GM12892 (cell line): ENCODE data around the gene MAPK8IP1.
A peak's percentile ranks its signal among the peaks of the same experiment; 100 is the strongest.
"Not testable (repeated sequence)": the region's sequence is repeated elsewhere in the genome, so short reads cannot be mapped to it uniquely, and the experiment has no call there.

Source experiments
- DNase-seq: peaks from one replicate; pipeline ENCODE4 v3.0.0; 2011; ENCODE audit not compliant: insufficient read length
- FAIRE-seq: peaks from 2 replicates; lab custom pipeline; 2011; peaks lifted over from hg19 to GRCh38; lab: Jason Lieb, UNC
- POLR2A ChIP-seq: IDR thresholded peaks from 2 replicates; pipeline ENCODE4 v1.6.1; 2011; ENCODE audit warnings: low read depth, low read length, control low read depth
- POLR2AphosphoS5 ChIP-seq: IDR thresholded peaks from 2 replicates; pipeline ENCODE4 v1.6.1; 2011; ENCODE audit warnings: low read depth, low read length, control low read depth
- TAF1 ChIP-seq: IDR thresholded peaks from 2 replicates; pipeline ENCODE4 v1.6.1; 2011; ENCODE audit warnings: low read depth, mild to moderate bottlenecking, control low read depth, low read length, borderline replicate concordance

Gene MAPK8IP1

GRCh38 chr11:45897556-45897955 is 12.1 kb downstream of the MAPK8IP1 start:
- DNase-seq (no peak), FAIRE-seq (no peak)
- TF ChIP-seq POLR2A: no peak
- TF ChIP-seq TAF1: no peak
- no peak for TF ChIP-seq POLR2AphosphoS5

DNA sequence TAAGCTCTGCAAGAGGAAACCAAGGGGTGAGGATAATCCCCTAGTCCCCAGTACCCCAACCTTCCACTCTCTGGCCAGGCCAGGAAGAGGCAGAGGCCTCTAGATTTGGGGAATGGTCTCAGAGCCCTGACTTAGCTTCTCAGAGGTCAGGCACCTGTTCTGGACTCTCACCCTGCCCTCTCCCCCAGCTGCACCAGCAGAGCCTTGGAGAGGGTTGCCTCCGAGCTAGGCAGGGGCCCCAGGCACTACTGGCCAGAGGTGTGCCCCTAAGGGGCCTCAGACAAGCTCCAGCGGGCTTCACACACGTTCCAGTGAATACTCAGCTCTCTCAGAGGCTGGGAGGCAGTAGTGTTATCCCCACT is 13.6 kb downstream of the MAPK8IP1 start:
- no peak for DNase-seq
- no peak for FAIRE-seq
- no peak for TF ChIP-seq TAF1
- TF ChIP-seq POLR2AphosphoS5: no peak
- TF ChIP-seq POLR2A: no peak

- peak; percentile 74 for DNase-seq
- FAIRE-seq: peak; percentile 62
- TF ChIP-seq POLR2A (no peak), TAF1 (no peak), POLR2AphosphoS5 (no peak)
Measured at GRCh38 chr11:45899448-45900174, 14.2 kb downstream of the MAPK8IP1 start.

DNA sequence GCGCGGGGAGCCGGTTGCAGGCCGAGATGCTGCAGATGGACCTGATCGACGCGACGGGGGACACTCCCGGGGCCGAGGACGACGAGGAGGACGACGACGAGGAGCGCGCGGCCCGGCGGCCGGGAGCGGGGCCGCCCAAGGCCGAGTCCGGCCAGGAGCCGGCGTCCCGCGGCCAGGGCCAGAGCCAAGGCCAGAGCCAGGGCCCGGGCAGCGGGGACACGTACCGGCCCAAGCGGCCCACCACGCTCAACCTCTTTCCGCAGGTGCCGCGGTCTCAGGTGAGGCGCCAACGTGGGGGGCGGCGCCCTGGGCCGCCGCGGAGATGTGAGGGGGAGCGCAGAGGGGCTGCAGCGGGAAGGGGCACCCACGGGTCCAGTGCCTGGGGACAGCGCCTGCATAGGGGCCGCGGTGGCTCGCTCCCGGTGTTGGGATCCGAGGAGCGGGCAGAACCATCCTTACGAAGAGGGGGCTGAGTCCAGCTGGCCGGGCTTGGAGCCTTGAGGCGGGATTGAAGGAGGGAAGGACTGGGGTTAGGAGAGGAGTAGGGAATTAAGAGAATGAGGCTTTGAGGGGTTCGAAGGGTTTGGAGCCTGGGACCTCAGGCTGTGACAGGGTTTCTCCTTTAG is 14.8 kb downstream of the MAPK8IP1 start:
- FAIRE-seq, DNase-seq: not testable (repeated sequence)

DNA sequence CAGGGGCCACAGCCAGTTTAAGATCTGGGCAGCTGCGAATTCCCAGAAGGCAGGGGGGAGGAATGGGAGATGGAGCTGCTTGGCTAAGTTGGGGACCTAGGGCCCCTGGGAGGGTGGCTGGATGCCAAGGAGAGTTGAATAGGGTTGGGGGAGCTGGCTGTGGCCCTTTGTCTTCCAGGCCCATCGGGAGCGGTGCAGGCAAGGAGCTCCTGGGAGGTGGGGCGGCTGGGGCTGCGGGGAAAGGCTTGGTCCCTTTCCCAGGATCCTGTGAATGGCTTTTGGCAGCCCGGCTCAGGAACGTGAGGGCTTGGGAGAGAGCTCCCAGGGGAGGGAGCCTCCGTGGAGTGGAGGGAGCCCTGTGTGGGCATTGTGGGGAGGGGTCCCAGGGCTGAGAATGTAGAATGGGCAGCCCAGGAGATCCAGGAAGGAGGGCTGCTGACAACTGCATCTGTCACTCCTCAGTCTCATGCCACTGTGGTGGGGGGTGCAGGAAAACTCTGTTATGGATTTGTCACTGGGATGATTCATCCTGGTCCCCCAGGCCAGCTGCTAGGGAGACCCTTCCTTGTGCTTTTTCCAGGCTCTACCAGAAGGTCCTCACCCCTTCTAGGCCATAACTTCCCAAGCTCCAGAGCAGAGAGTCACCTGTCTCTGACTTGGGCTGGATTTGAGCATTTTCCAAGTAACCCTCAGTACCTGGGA is 15.6 kb downstream of the MAPK8IP1 start:
- no peak for DNase-seq
- no peak for FAIRE-seq
- TF ChIP-seq POLR2AphosphoS5 (no peak), TAF1 (no peak), POLR2A (no peak)

DNA sequence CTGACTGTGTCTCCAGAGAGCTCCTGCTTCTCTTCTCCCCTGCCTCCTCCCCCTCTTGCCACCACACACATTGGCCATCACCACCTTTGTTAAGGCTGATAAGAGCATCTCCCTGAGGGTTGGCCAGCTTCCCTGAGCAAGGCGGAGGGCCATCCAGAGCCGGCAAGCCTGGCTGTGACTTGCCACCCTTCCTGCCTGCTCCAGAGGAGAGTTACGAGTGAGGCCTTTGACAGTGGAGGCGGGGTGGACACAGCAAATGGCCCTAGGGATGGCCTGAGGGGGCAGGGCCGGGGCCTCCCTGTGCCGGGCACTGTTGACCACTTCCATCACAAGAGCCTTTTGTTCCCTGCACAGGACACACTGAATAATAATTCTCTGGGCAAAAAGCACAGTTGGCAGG is 16.2 kb downstream of the MAPK8IP1 start:
- no peak for DNase-seq
- FAIRE-seq: no peak
- no peak for TF ChIP-seq POLR2AphosphoS5
- TF ChIP-seq POLR2A: no peak
- no peak for TF ChIP-seq TAF1

DNA sequence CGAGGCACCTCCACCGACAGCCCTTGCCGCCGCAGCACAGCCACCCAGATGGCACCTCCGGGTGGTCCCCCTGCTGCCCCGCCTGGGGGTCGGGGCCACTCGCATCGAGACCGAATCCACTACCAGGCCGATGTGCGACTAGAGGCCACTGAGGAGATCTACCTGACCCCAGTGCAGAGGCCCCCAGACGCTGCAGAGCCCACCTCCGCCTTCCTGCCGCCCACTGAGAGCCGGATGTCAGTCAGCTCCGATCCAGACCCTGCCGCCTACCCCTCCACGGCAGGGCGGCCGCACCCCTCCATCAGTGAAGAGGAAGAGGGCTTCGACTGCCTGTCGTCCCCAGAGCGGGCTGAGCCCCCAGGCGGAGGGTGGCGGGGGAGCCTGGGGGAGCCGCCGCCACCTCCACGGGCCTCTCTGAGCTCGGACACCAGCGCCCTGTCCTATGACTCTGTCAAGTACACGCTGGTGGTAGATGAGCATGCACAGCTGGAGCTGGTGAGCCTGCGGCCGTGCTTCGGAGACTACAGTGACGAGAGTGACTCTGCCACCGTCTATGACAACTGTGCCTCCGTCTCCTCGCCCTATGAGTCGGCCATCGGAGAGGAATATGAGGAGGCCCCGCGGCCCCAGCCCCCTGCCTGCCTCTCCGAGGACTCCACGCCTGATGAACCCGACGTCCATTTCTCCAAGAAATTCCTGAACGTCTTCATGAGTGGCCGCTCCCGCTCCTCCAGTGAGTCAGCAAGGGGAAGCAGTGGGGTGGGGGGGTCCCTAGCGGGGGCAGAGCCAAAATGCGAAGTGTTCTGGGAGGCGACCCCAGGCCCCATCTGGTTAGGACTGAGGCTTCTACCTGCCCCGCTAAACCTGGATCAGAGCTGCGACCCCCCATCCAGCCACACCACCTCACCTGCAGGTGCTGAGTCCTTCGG is 17.3 kb downstream of the MAPK8IP1 start:
- DNase-seq (no peak), FAIRE-seq (no peak)
- TF ChIP-seq POLR2A (no peak), TAF1 (no peak), POLR2AphosphoS5 (no peak)

- FAIRE-seq: no peak
Measured at GRCh38 chr11:45904309-45904915, 19.0 kb downstream of the MAPK8IP1 start.

DNA sequence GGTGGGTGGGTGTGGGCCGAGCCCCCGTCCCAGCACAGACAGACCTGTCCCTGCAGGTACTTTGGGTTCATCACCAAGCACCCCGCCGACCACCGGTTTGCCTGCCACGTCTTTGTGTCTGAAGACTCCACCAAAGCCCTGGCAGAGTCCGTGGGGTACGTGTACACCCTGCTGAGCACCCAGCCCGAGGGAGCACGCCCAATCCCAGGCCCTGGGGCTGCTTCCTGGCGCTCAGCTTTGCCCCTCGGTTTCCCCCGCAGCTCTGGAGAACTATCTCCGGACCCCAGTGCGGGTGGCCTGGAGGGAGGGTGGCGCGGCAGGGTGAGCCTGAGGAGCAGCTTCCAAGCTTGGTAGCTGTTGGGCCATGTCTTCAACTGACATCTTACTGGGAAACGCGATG is 19.6 kb downstream of the MAPK8IP1 start:
- no peak for DNase-seq
- FAIRE-seq: no peak
- TF ChIP-seq TAF1 (no peak), POLR2AphosphoS5 (no peak), POLR2A (no peak)

More at GRCh38 chr11:45904309-45904915, 19.0 kb downstream of the MAPK8IP1 start:
- TF ChIP-seq POLR2AphosphoS5: no peak
- no peak for TF ChIP-seq TAF1
- no peak for TF ChIP-seq POLR2A
- no peak for DNase-seq

DNA sequence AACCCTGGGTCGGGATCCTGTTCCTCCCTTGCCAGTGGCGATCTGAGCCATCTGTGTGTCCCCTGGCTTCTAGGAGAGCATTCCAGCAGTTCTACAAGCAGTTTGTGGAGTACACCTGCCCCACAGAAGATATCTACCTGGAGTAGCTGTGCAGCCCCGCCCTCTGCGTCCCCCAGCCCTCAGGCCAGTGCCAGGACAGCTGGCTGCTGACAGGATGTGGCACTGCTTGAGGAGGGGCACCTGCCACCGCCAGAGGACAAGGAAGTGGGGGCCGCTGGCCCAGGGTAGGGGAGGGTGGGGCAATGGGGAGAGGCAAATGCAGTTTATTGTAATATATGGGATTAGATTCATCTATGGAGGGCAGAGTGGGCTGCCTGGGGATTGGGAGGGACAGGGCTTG is 20.1 kb downstream of the MAPK8IP1 start:
- not testable (repeated sequence) for FAIRE-seq, DNase-seq

DNA sequence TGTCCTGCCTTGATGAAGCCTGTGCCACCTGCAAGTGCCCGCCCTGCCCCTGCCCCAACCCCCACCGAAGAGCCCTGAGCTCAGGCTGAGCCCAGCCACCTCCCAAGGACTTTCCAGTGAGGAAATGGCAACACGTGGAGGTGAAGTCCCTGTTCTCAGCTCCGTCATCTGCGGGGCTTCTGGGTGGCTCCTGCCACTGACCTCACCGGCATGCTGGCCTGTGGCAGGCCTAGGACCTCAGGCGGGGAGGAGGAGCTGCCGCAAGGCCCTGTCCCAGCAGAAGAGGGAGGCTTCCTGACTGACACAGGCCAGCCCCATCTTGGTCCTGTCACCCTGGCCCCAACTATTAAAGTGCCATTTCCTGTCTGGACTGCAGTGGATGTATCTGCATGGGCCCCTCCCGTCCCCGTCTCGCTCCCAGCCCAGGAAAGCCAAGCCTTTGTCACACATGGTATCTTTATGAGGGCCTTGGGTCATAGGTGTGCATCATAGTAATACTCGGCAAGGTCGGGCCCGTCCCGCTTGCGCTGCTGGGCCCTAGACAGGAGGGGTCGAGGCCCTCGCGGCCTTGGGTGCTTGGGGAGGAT is 20.7 kb downstream of the MAPK8IP1 start:
- FAIRE-seq: peak; percentile 64
- DNase-seq: no peak
- TF ChIP-seq POLR2AphosphoS5 (no peak), TAF1 (no peak), POLR2A (no peak)
